ENCODE data around the gene GSPT1.

GSPT1 gene

DNA sequence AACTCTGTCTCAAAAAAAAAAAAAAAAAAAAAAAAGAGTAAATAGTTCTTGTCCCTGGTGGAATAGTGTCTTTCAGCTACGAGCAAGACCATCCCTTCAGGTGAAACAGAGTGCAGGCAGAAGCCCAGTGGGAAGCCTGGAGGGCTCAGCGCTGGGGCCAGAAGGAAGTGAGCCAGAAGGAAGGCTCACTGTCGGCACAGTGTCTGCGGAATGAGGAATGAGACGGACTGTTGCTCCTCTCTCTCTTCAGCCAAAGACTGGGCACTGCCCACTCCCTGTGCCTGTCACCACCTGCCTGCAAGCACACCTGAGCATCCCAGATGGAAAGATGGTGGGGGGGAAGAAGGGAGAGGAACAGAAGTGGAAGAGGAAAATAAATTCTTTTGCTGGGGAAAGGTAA is 71.9 kb downstream of the GSPT1 start:
- Histone ChIP-seq H3K27ac (replicated peaks) (no peak overlapping the region), H3K4me3 (replicated peaks; ENCODE audit: insufficient read depth, low read length) (no peak overlapping the region), H3K27me3 (ENCODE audit: insufficient read depth, poor library complexity, severe bottlenecking) (no peaks in the 10 kb centered on the region)
- no peak for TF ChIP-seq POLR2AphosphoS5 (IDR thresholded peaks at IDR 0.05; ENCODE audit: low read depth)
- TF ChIP-seq REST (IDR thresholded peaks at IDR 0.05; ENCODE audit: insufficient replicate concordance, low read depth) = no peak
- TF ChIP-seq, protein P1, sequence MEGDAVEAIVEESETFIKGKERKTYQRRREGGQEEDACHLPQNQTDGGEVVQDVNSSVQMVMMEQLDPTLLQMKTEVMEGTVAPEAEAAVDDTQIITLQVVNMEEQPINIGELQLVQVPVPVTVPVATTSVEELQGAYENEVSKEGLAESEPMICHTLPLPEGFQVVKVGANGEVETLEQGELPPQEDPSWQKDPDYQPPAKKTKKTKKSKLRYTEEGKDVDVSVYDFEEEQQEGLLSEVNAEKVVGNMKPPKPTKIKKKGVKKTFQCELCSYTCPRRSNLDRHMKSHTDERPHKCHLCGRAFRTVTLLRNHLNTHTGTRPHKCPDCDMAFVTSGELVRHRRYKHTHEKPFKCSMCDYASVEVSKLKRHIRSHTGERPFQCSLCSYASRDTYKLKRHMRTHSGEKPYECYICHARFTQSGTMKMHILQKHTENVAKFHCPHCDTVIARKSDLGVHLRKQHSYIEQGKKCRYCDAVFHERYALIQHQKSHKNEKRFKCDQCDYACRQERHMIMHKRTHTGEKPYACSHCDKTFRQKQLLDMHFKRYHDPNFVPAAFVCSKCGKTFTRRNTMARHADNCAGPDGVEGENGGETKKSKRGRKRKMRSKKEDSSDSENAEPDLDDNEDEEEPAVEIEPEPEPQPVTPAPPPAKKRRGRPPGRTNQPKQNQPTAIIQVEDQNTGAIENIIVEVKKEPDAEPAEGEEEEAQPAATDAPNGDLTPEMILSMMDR (IDR thresholded peaks at IDR 0.05; ENCODE audit: insufficient read depth, low read length) = no peak
- TF ChIP-seq SPI1 (IDR thresholded peaks at IDR 0.05; ENCODE audit: borderline replicate concordance, low read depth) = no peak
- no peak for TF ChIP-seq GABPA (IDR thresholded peaks at IDR 0.05; ENCODE audit: low read depth)
- no peak for DNase-seq (ENCODE audit: low read depth in 1 of 2, low spot score in 1 of 2)

DNA sequence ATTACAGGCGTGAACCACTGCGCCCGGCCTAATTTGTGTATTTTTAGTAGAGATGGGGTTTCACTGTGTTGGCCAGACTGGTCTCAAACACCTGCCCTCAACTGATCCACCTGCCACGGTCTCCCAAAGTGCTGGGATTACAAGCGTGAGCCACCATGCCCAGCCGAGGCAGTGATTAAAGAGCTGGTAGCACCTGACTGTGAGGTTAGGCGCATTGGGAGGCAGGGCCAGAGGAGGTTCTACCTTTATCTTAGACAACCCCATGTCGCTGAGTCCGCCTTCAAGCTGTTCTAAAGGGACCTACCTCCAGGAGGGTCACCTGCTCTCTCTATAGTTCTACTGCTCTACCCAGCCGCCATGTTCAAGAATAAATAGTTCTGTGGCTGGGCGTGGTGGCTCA is 72.5 kb downstream of the GSPT1 start:
- TF ChIP-seq REST (IDR thresholded peaks at IDR 0.05; ENCODE audit: insufficient replicate concordance, low read depth) = no peak
- TF ChIP-seq, protein P1 (IDR thresholded peaks at IDR 0.05; ENCODE audit: insufficient read depth, low read length) = no peak
- TF ChIP-seq SPI1 (IDR thresholded peaks at IDR 0.05; ENCODE audit: borderline replicate concordance, low read depth) = no peak
- no peak for TF ChIP-seq POLR2AphosphoS5 (IDR thresholded peaks at IDR 0.05; ENCODE audit: low read depth)
- no peak for TF ChIP-seq GABPA (IDR thresholded peaks at IDR 0.05; ENCODE audit: low read depth)
- H3K27me3 ChIP-seq (ENCODE audit: insufficient read depth, poor library complexity, severe bottlenecking) = no peaks in the 10 kb centered on the region
- no peak overlapping the region for H3K4me3 ChIP-seq (replicated peaks; ENCODE audit: insufficient read depth, low read length)
- H3K27ac ChIP-seq (replicated peaks) = no peak overlapping the region
- DNase-seq (ENCODE audit: low read depth in 1 of 2, low spot score in 1 of 2) = no peak

DNA sequence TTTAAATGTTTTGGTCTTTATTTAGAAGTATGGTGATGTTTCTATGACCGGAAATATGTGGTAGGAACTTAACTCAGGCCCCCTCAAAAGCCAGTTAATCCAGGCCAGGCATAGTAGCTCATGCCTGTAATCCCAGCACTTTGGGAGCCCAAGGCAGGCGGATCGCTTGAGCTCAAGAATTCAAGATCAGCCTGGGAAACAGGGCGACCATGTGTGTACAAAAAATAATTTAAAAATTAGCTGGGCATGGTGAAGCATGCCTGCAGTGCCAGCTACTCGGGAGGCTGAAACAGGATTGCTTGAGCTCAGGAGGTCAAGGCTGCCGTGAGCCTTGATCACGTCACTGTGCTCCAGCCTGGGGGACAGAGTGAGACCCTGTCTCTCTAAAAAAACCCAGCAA is 74.7 kb downstream of the GSPT1 start:
- no peak for TF ChIP-seq POLR2AphosphoS5 (IDR thresholded peaks at IDR 0.05; ENCODE audit: low read depth)
- TF ChIP-seq GABPA (IDR thresholded peaks at IDR 0.05; ENCODE audit: low read depth) = no peak
- no peak for TF ChIP-seq REST (IDR thresholded peaks at IDR 0.05; ENCODE audit: insufficient replicate concordance, low read depth)
- TF ChIP-seq, protein P1 (IDR thresholded peaks at IDR 0.05; ENCODE audit: insufficient read depth, low read length) = no peak
- no peak for TF ChIP-seq SPI1 (IDR thresholded peaks at IDR 0.05; ENCODE audit: borderline replicate concordance, low read depth)
- Histone ChIP-seq H3K27me3 (ENCODE audit: insufficient read depth, poor library complexity, severe bottlenecking) (no peaks in the 10 kb centered on the region), H3K4me3 (replicated peaks; ENCODE audit: insufficient read depth, low read length) (no peak overlapping the region), H3K27ac (replicated peaks) (no peak overlapping the region)
- no peak for DNase-seq (ENCODE audit: low read depth in 1 of 2, low spot score in 1 of 2)
